ENCODE measurements around the gene F2RL2.

Gene F2RL2

DNA sequence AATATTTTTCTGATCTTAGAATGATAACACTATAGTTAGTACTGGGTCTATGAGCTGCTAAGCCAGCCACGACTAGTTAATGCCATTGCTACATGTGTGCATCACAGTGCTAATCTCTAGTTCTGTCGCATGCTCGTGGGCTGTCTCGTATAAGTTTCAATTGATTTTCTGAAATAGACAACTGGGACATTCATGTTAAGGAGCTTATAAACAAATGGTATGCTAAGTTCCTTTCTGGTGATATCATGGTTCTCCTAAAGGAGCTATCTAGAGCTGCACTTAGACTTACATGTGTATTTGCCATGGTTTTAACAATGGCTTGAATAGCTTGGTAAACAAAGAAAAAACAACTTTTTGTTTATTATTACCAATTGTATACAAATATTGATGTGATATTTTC lies 46.2 kb downstream of the F2RL2 start:
- H3K4me1 Mint-ChIP-seq, result peaks cover 24% of the 10 kb centered on the region
- H3K4me3 Mint-ChIP-seq, result no peak overlapping the region
- H3K36me3 Mint-ChIP-seq (ENCODE audit: insufficient read depth), result peaks cover 26% of the 10 kb centered on the region
- DNase-seq (ENCODE audit: low spot score in 2 of 2) (no peak), ATAC-seq (replicated peaks; ENCODE audit: extremely low read depth, poor library complexity, severe bottlenecking) (no peak)
- no peak overlapping the region for H3K27ac Mint-ChIP-seq (ENCODE audit: low read depth)
- H3K9me3 Mint-ChIP-seq, result no peaks in the 10 kb centered on the region
- no peaks in the 10 kb centered on the region for H3K27me3 Mint-ChIP-seq

DNA sequence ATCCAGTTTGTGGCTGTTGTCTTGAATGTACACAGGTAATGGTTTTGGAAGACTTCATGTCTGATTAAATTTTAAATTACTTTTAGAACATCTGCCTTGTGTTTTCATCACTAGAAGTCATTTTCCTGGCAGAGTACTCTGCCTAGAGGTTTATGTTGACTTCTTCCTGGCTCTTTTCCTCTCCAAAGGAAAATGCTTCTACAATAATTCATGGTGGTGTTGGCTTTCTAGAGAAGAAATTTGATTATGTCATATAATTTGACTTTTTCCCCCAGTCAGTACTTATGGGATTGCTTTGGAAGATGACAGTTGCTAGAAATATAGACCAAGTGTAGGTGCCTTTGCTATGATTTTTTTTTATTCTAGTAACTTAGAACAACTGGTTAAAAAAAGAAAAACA lies 46.8 kb downstream of the F2RL2 start:
- Mint-ChIP-seq H3K36me3 (ENCODE audit: insufficient read depth) (peaks cover 31% of the 10 kb centered on the region), H3K9me3 (no peaks in the 10 kb centered on the region), H3K4me1 (peaks cover 24% of the 10 kb centered on the region), H3K27ac (ENCODE audit: low read depth) (no peak overlapping the region), H3K27me3 (no peaks in the 10 kb centered on the region), H3K4me3 (no peak overlapping the region)
- ATAC-seq (replicated peaks; ENCODE audit: extremely low read depth, poor library complexity, severe bottlenecking) (no peak), DNase-seq (ENCODE audit: low spot score in 2 of 2) (no peak)

DNA sequence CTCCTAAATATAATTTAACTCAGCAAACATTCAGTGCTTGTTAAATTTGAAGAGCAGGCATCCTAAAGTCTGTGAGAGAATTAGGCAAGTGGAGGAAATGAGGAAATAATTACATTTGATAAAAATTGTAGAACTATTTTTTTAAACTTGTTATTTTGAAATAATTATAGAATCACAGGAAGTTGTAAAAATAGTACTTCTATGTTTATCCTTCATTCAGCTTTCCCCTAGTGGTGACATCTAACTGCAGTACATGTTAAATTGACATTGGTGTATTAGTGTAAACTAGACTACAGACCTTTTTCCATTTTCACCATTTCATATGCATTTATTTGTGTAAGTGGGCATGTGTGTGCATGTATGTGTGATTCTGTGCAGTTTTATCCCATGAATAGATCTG lies 51.6 kb downstream of the F2RL2 start:
- H3K27me3 Mint-ChIP-seq, result no peaks in the 10 kb centered on the region
- H3K4me1 Mint-ChIP-seq, result peaks cover 27% of the 10 kb centered on the region
- H3K36me3 Mint-ChIP-seq (ENCODE audit: insufficient read depth), result peaks cover 28% of the 10 kb centered on the region
- ATAC-seq (replicated peaks; ENCODE audit: extremely low read depth, poor library complexity, severe bottlenecking) (no peak), DNase-seq (ENCODE audit: low spot score in 2 of 2) (no peak)
- H3K4me3 Mint-ChIP-seq, result no peak overlapping the region
- no peak overlapping the region for H3K27ac Mint-ChIP-seq (ENCODE audit: low read depth)
- no peaks in the 10 kb centered on the region for H3K9me3 Mint-ChIP-seq

DNA sequence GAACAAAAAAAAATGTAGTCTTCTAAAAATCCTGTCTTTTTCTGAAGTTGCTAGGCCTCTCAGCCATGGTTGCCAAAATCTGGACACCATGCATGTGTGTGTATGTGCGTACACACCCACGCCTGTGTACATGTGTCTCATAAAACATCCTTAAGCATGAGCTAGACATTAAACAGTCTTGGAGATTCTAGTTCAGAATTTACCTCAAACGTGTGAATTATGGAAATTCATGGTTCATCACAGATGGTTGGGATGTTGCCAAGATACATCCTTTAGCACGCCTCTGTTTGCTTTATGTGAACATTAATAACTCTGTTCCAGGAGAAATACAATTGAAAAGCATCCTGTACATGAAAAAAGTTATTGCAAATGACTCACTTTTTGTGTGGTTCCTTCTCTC lies 53.0 kb downstream of the F2RL2 start:
- ATAC-seq (replicated peaks; ENCODE audit: extremely low read depth, poor library complexity, severe bottlenecking), result no peak
- H3K4me1 Mint-ChIP-seq, result peaks cover 39% of the 10 kb centered on the region
- no peak overlapping the region for H3K4me3 Mint-ChIP-seq
- H3K36me3 Mint-ChIP-seq (ENCODE audit: insufficient read depth), result peaks cover 24% of the 10 kb centered on the region
- H3K9me3 Mint-ChIP-seq, result no peaks in the 10 kb centered on the region
- H3K27me3 Mint-ChIP-seq, result no peaks in the 10 kb centered on the region
- H3K27ac Mint-ChIP-seq (ENCODE audit: low read depth), result no peak overlapping the region
- no peak for DNase-seq (ENCODE audit: low spot score in 2 of 2)

Data from central memory CD8-positive, alpha-beta T cell (primary cell).